HG03571 (cell line): ENCODE data around the gene CTDP1.

Source experiments
- ATAC-seq: cut with Tn5 transposase; IDR thresholded peaks from one replicate; pipeline ENCODE4 v1.9.1; 2021; ENCODE audit not compliant: unreplicated experiment

CTDP1 gene

DNA sequence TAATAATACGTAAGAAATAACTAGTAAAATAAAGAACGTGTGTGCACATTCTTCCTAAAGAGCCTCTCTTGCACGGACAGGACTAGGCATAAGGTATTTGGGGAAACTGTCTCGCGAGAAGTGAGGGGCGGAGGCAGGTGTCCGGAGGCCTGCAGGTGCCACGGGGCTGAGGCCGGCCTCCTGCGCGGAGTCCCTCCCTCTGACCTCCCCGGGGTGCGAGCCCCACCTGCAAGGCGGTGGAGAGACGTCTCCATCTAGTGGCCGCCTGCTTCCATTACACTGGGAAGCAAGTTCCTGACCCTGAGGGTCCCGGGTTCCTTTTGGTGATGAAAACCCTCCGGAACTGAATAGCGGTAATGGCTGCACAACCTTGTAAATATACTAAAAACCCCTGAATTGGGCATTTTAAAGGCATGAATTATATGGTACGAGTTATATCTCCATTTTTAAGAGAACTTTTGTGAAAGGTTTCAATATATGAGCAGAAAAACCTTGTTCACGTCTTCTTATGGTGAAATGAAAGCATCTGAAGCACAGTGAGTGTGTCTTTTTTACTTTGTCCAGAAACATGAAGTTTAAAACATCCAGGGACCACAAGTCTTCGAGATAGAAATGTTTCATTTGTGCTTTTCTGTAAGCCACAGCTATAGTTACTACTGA, 35.5 kb upstream of the CTDP1 start:
- ATAC-seq = peak; percentile 75

DNA sequence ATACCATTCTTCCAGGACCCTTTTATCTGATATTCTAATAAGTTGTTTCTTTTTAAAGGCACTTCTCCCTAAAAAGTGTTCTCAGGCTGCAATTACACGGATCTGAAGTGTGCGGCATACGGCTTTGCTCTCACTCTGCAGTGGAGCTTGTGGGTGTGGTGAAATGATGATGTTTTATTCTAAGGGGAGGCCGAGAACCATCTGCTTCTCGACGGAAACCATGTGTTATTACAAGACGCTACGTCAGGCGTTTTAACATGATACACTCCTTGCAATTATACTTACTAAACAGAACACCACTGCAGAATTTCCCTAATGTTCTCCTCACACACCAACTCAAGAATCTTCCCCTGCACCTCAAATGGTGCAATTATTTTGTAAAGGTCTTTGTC, 34.9 kb upstream of the CTDP1 start:
- no peak for ATAC-seq

DNA sequence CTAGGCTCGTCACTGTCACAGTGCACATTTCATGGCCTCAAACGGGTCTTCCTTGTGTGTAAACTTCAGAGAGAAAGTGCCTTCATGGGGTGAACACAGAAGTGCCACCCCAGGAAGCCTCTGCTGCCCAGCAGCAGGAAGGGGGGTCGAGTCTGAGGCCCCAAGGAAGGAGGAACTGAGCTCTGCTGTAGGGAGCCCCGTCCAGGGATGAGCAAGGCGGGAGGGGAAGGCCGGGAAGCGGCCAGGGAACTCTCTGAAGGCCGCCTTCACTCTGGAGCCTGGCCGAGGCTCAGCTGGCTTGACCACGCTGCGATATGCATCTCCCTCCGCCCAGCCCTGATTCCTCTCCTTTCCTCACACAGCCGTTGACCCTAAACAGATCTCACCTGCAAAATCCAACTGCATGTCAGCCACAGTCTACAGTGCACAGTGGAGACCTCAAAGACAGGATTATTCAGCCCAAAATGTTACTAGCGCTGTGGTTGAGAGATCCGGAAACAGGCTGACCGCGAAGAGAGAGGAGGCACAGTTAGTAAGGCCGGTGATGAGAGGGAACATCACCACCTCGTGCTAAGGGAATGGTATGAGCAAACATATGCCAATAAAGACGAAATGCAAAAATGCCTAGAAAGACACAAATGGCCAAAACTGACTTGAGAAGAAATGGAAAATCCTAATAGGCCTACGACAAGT, 34.2 kb upstream of the CTDP1 start:
- no peak for ATAC-seq

DNA sequence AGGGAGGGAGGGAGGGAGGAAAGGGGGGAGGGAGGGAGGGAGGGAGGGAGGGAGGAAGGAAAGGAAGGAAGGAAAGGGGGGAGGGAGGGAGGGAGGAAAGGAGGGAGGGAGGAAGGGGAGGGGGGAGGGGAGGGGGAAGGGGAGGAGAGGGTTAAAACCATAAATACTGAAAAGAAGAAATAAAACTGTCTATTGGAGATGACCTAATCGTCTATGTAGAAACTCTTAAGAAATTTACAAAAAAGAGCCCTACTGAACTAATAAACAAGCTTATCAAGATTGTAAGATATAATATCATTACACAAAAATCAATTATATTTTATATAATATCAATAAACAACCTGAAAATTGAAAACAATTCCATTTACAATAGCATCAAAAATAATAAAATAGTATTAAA, 32.3 kb upstream of the CTDP1 start:
- ATAC-seq = no peak

DNA sequence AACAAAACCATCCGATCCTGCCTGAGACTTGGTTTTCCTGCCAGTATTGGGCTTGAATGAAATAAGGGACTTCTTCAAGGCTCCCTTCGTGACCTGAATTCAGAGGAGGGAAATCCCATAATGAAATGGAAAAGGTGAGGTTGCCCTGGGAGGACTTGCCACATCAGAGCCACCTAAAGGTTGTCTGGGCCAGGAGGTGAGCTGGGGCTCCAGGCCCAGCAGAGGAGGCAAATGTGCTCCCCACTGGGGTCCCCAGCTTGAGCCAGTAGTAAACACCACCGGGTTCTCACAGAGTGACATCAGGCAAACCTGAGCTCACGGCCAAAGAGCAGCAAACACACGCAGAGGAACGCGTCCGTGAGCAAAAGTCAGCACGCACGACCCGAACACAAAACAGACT, 28.6 kb upstream of the CTDP1 start:
- ATAC-seq = no peak

DNA sequence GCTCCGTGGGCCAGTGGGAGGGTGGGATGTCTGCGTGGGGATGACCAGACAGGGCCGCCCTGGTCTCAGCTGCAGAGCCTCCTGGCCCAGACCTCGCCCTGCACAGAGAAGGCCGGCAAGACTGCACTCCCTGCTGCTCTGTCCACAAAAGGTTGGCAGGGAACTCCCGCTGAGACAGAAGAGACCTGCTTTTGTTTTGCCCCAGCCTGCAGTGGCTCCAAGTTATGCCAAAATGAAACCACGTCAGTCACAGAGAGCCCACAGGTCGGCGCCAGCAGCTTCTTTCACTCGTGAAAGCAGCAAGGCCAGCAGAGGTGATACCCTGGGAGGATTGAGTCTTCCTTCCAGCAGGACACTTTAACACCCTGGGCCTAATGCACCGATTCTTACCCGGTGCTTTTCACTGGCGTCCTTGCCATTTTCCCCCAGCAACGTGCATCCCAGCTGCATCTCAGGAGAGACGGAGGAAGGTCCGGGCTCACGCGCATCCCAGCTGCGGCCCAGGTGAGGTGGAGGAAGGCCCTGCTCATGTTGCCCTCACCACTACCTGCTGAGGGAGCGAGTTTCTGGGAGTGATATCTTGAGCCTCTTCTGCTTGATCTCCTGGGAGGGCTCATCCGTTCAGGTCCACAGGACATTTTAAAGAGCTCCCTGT, 22.1 kb upstream of the CTDP1 start:
- ATAC-seq = no peak

DNA sequence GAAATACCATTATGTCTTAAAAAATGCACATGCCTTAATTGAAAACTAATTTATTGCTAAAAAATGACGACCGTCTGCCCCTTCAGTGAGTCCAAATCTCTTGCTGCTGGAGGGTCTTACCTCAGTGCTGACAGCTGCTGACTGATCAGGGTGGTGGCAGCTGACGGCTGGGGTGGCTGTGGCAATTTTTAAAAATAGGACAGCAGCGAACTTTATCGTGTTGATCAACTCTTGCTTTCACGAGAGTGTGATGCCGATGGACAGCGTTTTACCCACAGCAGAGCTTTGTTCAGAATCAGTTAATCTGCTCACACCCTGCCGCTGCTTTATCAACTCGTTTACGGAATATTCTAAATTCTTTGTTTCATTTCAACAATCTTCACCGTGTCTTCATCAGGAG, 21.2 kb upstream of the CTDP1 start:
- no peak for ATAC-seq

DNA sequence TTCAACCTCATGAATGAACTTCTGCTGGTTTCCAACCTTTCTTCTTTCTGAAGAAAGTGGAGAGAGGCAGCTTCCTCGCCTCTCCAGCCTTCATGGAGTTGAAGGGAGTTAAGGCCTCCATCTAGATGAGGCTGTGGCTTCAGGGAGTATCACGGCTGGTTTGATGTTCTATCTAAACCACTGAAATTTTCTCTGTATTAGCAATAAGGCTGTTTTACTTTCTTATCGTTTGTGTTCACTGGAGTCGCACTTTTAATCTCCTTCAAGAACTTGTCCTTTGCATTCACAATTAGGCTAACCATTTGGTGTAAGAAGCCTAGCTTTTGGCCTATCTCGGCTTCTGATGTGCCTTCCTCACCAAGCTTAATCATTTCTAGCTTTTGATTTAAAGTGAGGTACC, 19.9 kb upstream of the CTDP1 start:
- no peak for ATAC-seq

DNA sequence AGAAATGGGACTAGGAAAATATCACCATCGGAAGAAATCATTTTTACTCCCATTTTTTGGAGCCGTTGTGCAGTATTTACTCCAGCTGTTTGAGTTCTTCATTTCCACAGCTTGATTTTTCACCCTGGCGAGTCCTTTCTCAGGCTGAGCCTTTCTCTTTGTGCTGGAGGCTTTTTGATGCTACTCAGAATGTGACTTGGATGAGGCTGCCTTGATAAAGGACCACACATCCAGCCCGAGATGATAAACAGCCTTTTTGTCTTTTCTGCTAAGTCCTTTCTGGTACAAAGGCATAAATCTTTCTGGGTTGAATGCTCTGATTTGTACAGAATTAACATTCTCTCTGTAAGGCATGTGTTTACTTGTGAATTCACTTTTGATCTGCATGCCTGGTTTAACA, 17.6 kb upstream of the CTDP1 start:
- no peak for ATAC-seq

DNA sequence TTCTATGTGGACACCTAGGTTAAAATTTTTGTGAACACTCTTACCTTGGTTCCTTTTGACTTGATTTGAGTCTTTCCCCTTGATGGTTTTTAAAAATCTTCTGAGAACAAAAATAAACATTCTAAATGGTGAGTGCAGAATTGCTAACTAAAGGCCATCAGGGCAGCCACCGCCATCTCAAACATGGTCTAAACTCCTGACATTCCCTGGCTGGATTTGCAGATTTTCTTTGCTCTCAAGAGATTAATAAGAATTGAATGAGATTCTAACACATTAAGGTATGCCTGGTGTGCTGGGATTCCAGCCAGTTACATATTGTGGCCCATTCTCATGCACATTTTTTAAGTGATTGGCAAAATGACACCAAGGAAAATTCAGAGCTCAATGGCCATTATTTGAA, 17.2 kb upstream of the CTDP1 start:
- ATAC-seq = no peak

DNA sequence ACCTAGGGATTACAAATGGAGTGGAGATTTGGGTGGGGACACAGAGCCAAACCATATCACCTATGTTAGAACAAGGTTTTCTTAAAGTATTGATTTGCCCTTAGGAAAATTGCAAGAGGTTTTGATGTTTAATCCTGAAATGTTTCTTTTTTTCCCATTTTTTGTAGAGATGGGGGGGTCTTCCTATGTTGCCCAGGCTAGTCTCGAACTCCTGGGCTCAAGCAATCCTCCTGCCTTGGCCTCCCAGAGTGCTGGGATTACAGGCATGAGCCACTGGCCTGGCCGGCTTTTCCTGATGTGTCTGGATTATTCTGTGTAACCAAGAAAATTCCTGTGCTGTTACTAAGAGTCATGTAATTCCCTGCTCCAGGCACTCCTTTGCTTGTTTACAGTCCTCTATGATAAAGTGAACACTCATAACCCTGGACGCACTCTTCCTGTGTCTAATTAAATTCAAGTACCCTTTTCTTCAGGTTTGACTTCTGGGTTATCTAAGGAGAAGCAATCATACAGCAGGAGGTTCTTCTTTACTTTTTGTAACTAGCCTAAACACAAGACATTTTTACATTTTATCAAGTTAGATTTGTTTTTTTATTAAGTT, 15.0 kb upstream of the CTDP1 start:
- no peak for ATAC-seq

DNA sequence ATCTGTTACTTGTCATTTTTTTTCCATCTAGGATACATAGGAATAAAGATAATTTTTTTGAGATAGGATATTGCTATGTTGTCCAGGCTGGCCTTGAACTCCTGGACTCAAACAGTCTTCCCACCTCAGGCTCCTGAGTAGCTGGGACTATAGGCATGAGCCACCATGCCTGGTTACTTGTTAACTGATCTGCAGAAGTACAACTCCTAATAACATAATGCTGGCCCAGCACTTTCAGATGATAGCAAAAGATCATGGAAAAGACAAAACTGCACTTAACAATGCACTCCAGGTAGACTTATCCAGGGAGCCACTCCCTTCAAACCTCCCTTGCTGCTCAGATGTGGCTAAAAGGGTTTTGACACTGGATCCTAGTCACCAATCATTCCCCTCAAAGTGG, 11.4 kb upstream of the CTDP1 start:
- ATAC-seq = no peak

DNA sequence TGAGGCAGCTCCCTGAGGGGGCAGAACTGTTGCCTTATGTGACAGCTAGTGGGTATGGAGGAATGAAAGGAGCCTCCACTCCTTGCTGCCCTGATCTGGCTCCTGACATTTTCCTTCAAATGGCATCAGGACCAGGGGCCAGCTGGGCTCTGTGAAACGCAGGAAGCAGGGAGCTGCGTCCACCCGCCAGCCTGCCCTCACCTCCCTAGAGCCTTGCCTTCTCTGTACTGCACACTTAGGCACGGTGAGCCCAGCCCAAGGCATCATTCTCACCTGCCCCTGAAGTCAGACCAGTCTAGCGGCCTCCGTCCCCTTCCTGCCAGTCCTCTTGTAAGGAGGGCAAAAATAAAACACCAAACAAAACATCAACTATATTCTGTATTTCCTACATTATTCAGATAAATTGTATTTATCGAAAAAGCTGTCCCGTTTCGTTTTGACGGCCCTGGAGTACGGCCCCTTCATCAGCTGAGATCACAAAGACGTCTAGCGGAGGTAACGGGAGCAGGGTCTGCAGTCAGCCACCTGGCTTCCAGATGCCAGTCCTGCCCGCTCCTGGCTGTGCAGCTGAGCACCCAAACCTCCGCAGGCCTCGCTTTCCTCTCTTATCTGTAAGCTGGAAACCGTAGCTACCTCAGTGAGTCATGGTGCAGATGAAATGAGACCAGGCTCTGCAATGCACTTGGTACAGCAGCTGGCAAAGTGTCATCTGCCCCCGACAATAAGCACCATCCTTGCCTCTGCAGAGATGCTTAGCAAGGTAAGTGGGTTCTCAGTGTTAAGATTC, 6.9 kb upstream of the CTDP1 start:
- ATAC-seq = no peak

DNA sequence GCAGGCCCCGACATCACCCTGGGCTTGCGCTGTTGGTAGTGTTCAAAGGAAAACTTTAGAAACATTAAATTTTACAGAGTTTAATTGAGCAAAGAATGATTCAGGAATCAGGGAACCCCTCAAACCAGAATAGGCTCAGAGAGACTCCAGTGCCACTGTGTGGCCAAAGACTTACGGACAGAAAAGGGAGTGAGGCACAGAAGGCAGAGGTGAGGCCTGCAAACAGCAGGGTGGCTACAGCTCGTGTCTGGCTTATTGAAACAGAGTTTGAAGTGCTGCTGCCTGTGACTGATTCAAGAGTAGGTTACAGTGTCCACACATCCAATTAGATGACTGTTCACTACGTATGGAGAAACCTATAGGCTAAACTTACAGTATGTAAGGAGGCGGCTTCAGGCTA, 2.4 kb upstream of the CTDP1 start:
- no peak for ATAC-seq

DNA sequence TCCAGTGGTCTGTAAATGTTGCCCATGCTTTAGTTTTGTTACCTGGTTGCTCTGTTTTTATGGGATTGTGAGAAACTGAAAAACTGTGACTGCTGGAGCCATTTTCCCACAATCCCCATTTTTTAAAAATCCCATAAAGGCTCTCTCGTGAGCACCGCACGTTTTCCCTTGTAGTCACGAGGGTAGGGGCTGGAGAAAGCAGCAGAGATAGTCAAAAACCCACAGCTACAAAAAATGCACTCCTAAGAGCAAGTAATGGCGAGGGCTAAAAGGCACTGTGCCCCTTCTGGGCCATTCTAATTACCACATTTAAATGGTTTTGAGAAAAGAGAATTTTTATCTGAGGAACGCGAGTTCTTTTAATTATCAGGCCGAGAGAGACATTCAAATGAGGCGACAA, 1.8 kb upstream of the CTDP1 start:
- no peak for ATAC-seq

DNA sequence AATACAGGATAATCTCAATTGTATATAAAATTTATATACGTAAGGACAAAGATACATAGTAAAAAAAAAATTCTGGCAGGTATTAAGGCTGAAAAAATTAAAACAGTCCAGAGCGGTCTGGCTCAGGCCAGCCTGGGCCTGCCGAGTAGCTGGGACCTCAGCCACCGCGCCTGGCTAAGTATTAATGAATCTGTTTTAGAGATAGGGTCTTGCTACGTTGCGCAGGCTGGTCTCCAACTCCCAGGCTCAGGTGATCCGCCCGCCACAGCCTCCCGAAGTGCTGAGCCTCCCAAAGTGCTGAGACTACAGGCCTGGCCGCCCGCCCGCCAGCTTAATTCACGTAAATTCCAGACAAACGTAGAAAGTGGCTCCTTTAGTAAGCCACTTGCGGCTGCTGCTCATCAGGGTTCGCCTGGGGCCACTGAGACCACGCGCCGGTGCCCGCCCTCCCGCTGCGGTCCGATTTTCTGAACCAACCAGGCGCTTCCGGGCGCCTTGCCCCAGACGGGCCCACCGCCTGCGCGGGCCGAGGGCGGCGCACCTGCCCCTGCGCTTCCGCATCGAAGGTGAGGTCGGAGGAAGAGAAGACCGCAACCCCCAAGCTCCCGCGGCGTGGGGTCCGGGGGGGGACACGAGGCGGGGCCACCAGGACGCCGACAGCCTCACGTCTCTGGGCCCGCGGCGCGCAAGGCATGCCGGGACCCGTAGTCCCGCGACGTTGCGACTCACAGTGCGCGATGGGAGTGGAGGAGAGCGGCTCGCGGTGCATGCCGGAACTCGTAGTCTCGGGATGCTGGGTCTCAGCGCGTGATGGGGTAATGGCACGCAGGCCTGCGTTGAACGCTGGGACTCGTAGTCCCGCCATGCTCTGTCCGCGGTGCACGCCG, 695 bp upstream of the CTDP1 start:
- ATAC-seq = peak; percentile 94

DNA sequence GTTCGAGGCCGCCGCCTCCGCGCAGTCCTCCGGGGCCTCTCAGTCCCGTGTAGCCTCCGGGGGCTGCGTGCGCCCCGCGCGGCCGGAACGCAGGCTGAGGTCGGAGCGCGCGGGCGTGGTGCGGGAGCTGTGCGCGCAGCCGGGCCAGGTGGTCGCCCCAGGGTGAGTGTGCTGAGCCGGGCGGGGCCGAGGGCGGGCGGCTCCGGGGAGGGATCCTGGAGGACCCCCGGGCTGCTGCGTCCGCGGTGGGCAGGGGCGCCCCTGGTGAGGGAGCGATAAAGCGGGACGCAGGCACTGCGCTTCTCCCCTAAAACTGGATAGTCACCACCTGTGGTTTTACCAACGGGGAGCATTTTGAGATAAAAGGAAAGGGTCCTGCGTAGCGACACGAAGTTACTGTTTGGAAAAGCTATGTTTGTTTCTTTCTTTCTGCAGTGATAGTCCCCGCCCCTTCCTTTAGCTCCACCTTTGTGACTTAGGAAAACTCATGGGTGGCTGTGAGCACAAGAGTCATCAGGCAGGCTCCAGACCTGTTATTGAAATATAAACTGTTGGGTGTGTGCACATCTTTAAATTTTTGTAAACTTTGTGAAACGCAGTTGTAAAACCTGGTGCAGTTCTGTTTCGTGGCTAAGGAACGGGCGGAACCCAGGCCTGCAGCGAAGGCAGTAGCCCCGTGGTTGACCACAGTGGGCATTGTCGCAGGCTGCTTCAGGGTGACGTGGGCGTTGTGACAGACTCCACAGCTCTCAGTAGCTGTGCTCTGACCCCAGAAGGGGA, 687 bp downstream of the CTDP1 start:
- ATAC-seq = no peak

DNA sequence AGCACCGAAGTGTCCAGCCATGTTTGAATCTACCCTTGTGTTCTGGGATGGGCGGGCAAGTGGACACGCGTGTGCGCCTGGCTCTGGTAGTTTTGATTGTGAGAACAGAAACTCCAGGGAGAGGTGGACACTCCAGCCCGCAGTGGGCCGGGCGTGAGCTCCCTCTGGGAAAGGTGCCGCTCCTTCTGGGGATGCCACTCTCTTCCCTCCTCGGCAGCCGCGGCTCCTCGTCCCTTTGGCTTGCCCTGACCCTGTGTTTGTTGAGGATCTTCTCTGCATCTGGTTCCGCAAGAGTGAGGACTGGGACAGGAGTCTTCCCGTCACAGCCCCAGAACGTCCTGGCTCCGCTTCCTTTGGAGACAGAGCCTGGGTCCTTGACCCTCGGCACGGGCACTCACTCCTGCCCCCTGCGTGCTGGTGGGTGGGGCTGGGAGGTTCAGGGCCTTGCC, 1.3 kb downstream of the CTDP1 start:
- no peak for ATAC-seq
